ENCODE measurements around the gene TRPT1.

TRPT1 gene

DNA sequence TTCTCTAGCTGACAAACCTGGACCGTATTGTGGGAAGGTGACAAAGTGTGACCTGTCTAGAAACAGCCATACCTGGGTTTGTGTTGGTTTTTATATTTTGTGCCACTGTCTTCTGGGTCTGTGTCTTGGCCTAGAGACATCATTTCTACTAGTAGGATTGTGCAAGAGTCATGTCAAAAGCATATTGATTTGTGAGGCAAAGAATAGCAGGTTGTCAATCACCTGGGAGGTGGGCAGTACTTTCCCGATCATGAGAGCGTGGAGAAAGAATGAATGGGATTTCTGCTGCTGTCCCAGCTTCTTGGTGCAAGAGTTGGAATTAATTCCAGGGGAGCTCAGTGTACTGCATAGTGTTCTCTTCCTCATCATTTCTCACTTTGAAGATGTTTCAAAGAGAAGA lies 24.4 kb downstream of the TRPT1 start:
- TF ChIP-seq, protein P1, sequence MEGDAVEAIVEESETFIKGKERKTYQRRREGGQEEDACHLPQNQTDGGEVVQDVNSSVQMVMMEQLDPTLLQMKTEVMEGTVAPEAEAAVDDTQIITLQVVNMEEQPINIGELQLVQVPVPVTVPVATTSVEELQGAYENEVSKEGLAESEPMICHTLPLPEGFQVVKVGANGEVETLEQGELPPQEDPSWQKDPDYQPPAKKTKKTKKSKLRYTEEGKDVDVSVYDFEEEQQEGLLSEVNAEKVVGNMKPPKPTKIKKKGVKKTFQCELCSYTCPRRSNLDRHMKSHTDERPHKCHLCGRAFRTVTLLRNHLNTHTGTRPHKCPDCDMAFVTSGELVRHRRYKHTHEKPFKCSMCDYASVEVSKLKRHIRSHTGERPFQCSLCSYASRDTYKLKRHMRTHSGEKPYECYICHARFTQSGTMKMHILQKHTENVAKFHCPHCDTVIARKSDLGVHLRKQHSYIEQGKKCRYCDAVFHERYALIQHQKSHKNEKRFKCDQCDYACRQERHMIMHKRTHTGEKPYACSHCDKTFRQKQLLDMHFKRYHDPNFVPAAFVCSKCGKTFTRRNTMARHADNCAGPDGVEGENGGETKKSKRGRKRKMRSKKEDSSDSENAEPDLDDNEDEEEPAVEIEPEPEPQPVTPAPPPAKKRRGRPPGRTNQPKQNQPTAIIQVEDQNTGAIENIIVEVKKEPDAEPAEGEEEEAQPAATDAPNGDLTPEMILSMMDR (IDR thresholded peaks at IDR 0.05; ENCODE audit: extremely low read depth, insufficient read depth, missing control alignments) = no peak
- DNase-seq (ENCODE audit: low spot score) = no peak
- in situ Hi-C loops (cut with MboI; ENCODE audit: low pct_unique_long_range_greater_than_20kb, low sequenced_read_pairs, unreplicated experiment) = no loop called here

DNA sequence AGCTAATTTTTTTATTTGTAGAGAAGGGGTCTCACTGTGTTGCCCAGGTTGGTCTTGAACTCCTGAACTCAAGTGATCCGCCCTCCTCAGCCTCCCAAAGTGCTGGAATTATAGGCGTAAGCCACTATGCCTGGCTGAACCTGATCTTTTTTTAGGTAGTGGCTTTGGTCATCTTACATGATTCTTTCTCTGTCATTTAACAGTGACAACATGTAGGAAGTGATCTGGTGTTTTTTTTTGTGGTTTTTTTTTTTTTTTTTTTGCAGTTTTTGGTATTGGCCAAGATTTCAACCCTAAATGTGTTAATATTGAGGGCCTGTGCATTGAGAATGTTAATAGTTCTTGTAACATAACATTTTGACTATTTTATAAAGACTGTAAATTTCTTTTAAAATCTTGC lies 27.5 kb downstream of the TRPT1 start:
- TF ChIP-seq, protein P1 (IDR thresholded peaks at IDR 0.05; ENCODE audit: extremely low read depth, insufficient read depth, missing control alignments) = no peak
- no peak for DNase-seq (ENCODE audit: low spot score)
- in situ Hi-C loops (cut with MboI; ENCODE audit: low pct_unique_long_range_greater_than_20kb, low sequenced_read_pairs, unreplicated experiment) = no loop called here

DNA sequence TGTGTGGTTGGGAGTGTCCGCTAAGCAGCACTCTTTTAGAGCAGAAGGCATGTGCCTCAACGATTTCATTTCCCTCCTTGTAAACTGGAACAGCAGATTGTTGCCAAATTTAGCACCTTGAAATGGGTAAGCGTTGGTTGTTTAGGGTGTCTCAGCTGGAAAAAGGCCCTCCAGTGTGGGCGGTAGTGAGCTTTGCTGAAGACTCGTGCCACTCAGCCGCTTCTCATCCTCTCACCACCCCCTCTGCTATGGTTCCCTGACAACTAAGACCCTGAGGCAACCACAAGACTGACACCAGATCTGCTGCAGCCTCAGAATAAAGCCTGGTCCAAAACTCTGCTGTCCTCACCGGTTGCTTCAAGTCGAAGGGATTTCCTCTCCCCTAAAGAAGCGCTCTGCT lies 29.4 kb downstream of the TRPT1 start:
- DNase-seq (ENCODE audit: low spot score) = no peak
- TF ChIP-seq, protein P1 (IDR thresholded peaks at IDR 0.05; ENCODE audit: extremely low read depth, insufficient read depth, missing control alignments) = no peak
- in situ Hi-C loops (cut with MboI; ENCODE audit: low pct_unique_long_range_greater_than_20kb, low sequenced_read_pairs, unreplicated experiment) = no loop called here

DNA sequence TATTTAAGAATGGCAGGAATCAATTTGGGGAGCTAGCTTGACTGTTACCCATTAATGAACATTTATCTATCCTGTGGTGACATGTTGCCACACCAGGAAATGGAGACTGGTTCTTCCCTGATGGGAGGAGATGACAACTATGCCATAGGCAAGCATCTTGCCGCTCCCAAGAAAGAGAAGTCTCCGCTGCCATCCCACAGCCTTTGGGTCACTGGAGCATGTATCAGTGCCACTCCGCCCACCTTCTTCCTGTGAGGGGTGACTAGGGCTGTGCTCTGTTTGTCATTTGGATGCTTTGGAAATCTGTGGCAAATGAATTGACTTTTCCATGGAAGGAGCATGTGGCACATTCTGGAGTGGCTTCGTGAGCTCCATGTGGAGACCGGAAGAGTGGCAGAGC lies 33.6 kb downstream of the TRPT1 start:
- in situ Hi-C loops (cut with MboI; ENCODE audit: low pct_unique_long_range_greater_than_20kb, low sequenced_read_pairs, unreplicated experiment) = no loop called here
- TF ChIP-seq, protein P1 (IDR thresholded peaks at IDR 0.05; ENCODE audit: extremely low read depth, insufficient read depth, missing control alignments) = no peak
- DNase-seq (ENCODE audit: low spot score) = no peak

DNA sequence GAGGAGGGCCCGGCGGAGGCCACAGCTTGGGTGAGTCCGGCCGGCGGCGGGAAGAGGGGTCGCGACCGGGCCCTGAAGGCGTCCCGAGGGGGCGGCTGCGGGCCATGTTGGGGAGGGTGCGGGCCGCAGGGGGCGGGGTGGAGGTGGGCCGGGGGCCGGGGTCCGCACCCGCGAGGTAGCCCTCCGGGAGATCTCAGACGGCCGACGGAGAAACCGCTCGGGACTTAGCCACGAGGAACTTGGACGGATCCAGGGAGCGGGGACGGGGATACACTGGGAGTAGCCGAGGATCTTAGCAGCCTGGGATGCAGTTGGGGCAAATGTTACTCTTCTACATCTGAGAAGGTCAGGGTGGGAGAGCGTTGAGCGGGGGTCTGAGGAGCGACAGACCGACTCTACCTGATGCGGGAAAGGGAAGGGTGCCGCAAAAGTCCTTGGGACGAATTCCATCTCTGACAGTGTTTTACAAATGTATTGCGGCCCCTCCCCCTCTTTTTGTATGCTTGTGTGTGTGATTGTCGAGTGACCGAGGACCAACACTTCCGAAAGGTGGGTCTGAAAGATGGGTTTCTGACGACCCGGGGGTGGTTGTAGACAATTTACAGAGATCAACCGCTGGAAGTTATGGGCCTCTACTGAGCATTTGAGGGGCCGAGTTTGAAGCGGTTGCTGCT lies 39.4 kb downstream of the TRPT1 start:
- TF ChIP-seq, protein P1 (IDR thresholded peaks at IDR 0.05; ENCODE audit: extremely low read depth, insufficient read depth, missing control alignments) = no peak
- DNase-seq (ENCODE audit: low spot score) = no peak

DNA sequence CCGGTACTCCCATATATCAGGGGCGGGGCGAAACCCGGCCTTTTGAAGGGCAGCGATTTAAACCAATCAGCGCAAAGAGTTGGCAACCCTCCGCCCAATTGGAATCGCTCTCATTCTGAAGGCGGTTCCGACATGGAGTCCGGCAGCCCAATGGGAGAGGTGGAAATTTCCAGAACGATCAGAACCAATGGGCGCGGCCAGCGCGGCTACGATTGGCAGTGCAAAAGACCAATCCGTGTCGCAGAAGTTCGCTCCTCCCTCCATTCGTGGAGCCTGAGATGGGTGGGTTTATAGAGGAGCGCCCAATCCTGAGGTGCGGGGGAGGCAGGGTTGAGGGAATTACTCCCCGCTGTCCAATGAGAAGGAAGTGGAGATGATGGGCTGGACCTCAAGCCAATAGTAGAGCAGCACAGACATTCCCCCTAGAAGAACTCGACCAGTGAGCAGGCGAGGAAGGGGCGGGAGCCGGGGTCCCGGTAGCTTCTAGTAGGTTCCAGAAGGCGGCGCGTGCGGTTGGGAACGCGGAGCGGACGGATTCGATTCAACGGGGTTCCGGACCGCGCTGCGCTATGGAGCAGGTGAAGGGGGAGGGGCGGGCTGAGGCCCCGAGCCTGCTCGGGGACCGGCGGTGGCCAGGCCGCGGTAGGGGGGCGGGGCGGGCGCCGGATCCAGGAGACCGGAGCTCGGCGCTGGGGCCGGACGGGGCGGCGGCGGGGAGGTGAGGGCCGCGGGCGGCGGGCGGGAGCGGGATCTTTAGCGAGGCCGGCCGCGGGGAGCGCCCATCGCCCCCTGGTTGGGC lies 40.1 kb downstream of the TRPT1 start, which contains the start of gene STIP1:
TSS of gene STIP1 (plus strand) at position 479 of the 799 bp plus-strand sequence. CDS start at position 570, 91 bp downstream.
- TF ChIP-seq, protein P1 (IDR thresholded peaks at IDR 0.05; ENCODE audit: extremely low read depth, insufficient read depth, missing control alignments) = peak; percentile 43
- peak; percentile 99 for DNase-seq (ENCODE audit: low spot score)
- in situ Hi-C loops (cut with MboI; ENCODE audit: low pct_unique_long_range_greater_than_20kb, low sequenced_read_pairs, unreplicated experiment) = no loop called here

More for the DNA sequence above, 39.4 kb downstream of the TRPT1 start:
- in situ Hi-C loops (cut with MboI; ENCODE audit: low pct_unique_long_range_greater_than_20kb, low sequenced_read_pairs, unreplicated experiment) = no loop called here
